Activated T-helper 17 cell treated with anti-CD3 and anti-CD28 coated beads, Interleukin-2, amount 50 U/mL, for 72 hours (primary cell): ENCODE data around the gene SLC38A10. TPM values are rescaled to one million over a fixed set of nuclear protein-coding genes. Genes with fewer than 3 reads are reported as not detected.

Source experiments
- ATAC-seq: fragments of 150-1000 bp; cut with Tn5 transposase; replicated peaks from 2 replicates; pipeline ENCODE4 v1.10.0; 2021; ENCODE audit warnings: mild to moderate bottlenecking, moderate library complexity
- H3K27ac Mint-ChIP-seq: one replicate; pipeline ENCODE4 v1.8.0; 2022; ENCODE audit warnings: mixed read lengths
- H3K27me3 Mint-ChIP-seq: one replicate; pipeline ENCODE4 v1.8.0; 2022; ENCODE audit warnings: mixed read lengths
- H3K36me3 Mint-ChIP-seq: one replicate; pipeline ENCODE4 v1.8.0; 2022; ENCODE audit warnings: low read depth, mild to moderate bottlenecking, mixed read lengths
- H3K4me1 Mint-ChIP-seq: one replicate; pipeline ENCODE4 v1.8.0; 2022; ENCODE audit warnings: mixed read lengths
- H3K4me3 Mint-ChIP-seq: one replicate; pipeline ENCODE4 v1.8.0; 2022; ENCODE audit warnings: mild to moderate bottlenecking, mixed read lengths
- H3K9me3 Mint-ChIP-seq: one replicate; pipeline ENCODE4 v1.8.0; 2022; ENCODE audit warnings: mixed read lengths
- total RNA-seq, 2 donors: library from RNA; stranded (reverse); gene quantifications; one replicate each; pipeline ENCODE4 v1.2.3, GENCODE V29; 2022

The SLC38A10 gene
- total RNA-seq, 2 donors from 2014 or later: 58.4 to 71.2 TPM

DNA sequence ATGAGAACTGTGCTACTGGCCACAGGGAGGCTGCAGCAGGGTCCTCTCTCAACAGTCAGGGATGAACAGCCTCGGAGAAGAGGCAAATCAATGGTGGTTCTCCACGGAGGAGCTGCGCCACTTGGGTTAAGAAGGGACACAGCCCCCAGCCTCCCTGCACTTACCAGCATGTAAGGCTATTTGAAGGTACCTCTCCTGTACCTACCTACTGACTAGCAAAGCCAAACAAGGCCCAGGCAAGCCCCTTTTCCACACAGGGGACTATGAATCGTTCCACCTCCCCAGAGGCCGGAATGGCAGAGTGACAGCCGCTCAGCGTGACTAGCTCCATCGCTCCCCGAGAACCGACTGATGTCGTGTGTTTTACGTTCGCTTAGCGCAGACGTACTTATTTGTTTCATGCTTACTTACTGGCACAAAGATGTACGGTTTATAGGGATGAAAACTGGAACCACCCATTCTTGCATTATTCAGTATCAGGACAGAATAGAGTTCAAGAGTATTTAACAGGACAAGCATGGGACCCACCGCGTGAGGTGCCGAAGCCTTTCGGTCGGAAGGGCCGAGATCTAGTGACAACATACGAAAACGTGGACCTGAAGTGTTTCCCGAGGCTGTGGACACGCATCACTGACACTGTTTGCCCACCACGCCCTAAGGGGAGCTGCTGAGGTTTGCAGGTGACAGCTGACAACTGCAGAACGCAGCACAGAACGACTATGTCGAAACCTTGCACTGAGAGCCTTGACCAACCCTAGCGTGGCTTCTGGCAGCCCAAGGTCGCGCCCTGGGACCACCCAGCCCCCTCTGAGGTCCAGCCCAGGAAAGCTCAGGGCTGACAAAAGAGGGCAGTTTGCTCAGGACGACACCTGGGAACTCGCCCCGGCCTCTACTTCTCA is 57.3 kb downstream of the SLC38A10 start:
- Mint-ChIP-seq H3K36me3 (peaks cover 27% of the 10 kb centered on the region), H3K4me3 (peak overlapping the region; percentile 83), H3K9me3 (no peaks in the 10 kb centered on the region), H3K27me3 (no peaks in the 10 kb centered on the region), H3K27ac (peak overlapping the region; percentile 48), H3K4me1 (peaks cover 16% of the 10 kb centered on the region)
- ATAC-seq: no peak

DNA sequence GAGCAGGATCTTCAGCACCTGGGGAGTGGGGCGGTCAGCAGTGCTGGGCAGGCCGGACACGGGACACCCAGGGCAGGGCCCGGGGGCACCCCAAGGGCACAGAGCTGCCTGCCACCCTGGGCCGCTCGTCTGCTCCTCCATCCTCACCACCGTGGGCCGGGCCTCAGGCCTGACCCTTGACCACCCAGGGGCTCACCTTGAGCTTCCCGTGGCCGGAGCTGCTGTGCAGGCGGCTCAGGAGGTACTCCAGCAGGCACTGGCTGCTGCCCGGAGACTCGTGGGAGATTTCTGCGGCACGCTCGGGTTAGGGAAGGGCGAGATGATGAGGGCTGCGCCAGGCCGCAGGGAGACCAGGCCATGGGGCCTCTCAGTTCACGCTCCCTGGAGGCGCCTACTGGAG is 58.3 kb downstream of the SLC38A10 start:
- Mint-ChIP-seq H3K4me1 (peaks cover 16% of the 10 kb centered on the region), H3K27ac (no peak overlapping the region), H3K9me3 (no peaks in the 10 kb centered on the region), H3K4me3 (peak overlapping the region; percentile 83), H3K36me3 (peaks cover 20% of the 10 kb centered on the region), H3K27me3 (no peaks in the 10 kb centered on the region)
- no peak for ATAC-seq

DNA sequence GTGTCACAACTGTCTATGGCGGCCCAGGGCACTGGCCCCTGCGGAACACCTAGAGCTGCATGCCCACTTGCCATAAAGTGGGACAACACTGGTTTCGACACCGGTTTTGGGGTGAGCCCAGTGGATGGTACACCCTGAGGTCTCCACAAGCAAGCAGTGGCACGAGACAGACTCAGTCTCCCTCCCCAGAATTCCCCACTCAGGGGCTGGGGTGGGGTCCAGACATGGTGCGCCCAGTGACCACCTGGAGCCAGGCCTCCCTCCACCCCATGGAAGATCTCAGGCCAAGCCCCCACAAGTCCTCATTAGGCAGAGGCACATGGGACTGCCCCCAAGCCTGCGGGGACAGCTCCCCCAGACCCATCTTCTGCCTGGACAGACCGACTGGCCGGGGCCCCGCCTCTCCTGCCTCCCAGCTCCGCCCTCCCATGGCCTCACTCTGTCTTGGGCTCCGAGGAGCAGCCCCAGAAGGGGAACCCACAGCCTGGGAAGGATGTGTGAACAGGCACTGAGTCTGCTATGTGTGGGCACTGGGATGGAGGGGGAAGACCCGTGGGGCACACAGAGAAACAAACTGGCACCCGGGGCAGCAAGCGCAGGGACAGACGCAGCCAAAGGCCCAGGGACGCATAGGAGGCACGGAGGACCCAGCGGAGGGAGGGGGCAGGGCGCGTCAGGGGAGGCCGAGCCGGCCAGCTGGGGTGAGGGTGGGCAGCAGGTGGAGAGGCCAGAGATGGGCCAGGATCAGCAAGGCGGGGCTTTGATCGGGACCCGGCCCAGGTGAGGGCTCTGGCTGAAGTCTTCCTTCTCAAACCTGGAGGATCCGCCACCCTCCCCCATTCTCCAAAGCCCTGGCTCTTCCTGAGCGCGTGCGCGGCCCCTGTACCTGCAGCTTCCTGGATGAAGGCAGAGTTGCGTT is 59.0 kb downstream of the SLC38A10 start:
- Mint-ChIP-seq H3K27ac (no peak overlapping the region), H3K9me3 (no peaks in the 10 kb centered on the region), H3K36me3 (peaks cover 15% of the 10 kb centered on the region), H3K4me3 (no peak overlapping the region), H3K4me1 (peaks cover 16% of the 10 kb centered on the region), H3K27me3 (no peaks in the 10 kb centered on the region)
- ATAC-seq: no peak

GRCh38 chr17:81234940-81235821 is 59.9 kb downstream of the SLC38A10 start:
- Mint-ChIP-seq H3K36me3 (peaks cover 12% of the 10 kb centered on the region), H3K4me1 (peaks cover 16% of the 10 kb centered on the region), H3K4me3 (no peak overlapping the region), H3K27me3 (no peaks in the 10 kb centered on the region), H3K27ac (peak overlapping the region; percentile 79), H3K9me3 (no peaks in the 10 kb centered on the region)
- ATAC-seq: no peak

- Mint-ChIP-seq H3K27me3 (no peaks in the 10 kb centered on the region), H3K4me3 (no peak overlapping the region), H3K4me1 (peaks cover 16% of the 10 kb centered on the region)
Observed at GRCh38 chr17:81234506-81234855, 60.6 kb downstream of the SLC38A10 start.

DNA sequence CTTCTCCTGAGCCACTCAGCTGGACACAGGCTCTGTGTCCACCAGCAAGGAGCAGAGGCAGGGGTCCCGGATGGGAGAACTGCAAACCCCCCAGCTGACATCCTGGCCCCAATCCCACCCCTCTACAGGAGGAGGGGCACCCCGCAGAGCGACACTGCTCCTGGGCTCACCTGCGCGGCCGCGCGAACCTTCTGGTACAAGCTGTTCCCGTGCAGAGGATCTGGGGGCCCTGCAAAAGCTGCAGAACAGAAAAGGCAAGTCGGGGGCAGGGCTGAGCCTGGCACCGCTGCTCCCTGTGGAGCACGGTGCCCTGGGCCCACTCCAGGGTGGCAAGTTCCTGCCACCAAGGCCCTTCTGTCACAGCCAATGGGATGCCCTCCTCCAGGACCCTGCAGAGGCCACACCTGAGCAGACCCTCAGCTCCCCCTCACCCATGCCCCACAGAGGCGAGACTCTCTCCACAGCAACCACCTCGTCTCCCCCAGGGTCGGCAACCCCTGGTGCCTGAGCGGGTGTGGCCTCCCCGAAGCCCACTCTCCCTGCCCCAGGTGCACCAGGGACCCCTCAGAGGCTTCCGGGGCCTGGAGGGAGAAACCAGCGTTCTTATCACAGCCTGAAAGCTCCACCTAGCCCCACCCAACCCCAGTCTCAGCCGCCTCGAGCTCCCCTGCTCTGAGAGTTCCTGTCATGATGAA is 61.1 kb downstream of the SLC38A10 start:
- H3K4me1 Mint-ChIP-seq: peaks cover 16% of the 10 kb centered on the region
- no peak overlapping the region for H3K27ac Mint-ChIP-seq
- peaks cover 16% of the 10 kb centered on the region for H3K36me3 Mint-ChIP-seq
- no peak overlapping the region for H3K4me3 Mint-ChIP-seq
- H3K9me3 Mint-ChIP-seq: no peaks in the 10 kb centered on the region
- no peak for ATAC-seq
- H3K27me3 Mint-ChIP-seq: no peaks in the 10 kb centered on the region

More at GRCh38 chr17:81234506-81234855, 60.6 kb downstream of the SLC38A10 start:
- no peaks in the 10 kb centered on the region for H3K9me3 Mint-ChIP-seq
- no peak for ATAC-seq
- peak overlapping the region; percentile 79 for H3K27ac Mint-ChIP-seq
- H3K36me3 Mint-ChIP-seq: peaks cover 16% of the 10 kb centered on the region

- no peak for ATAC-seq
- Mint-ChIP-seq H3K27me3 (no peaks in the 10 kb centered on the region), H3K9me3 (no peaks in the 10 kb centered on the region), H3K4me1 (peaks cover 16% of the 10 kb centered on the region), H3K36me3 (peaks cover 16% of the 10 kb centered on the region), H3K27ac (no peak overlapping the region), H3K4me3 (no peak overlapping the region)
Observed at GRCh38 chr17:81233316-81233715, 61.8 kb downstream of the SLC38A10 start.

DNA sequence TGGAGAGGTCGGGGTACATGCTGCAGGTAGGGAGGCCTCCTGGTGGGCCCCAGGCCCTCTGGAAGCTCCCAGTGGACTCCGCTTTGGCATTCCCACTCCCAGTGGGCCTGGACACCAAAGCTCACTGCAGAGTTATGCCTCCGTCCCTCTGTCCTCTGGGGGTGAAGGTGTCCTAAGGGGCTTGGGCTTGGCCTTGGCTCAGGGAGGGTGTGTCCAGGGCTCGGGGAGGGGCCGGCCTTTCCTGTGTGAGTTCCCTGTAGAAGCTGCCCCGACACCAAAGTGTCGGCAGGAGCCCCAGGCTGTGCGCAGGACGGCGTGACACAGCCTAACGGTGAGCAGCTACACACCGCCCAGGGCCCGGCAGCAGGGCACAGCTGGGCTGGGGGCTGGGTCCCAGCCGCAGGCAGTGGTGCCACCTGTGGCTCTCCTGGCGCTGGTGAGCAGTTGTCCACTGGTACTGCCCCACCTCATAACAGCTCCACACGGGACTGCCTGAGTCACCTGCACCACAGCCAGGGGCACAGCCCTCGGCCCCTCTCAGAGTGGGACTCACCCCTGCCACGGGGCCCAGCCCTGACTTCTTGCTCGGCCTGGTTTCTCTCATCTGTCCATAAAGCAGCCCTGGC is 62.4 kb downstream of the SLC38A10 start:
- ATAC-seq: no peak
- Mint-ChIP-seq H3K27ac (no peak overlapping the region), H3K9me3 (no peaks in the 10 kb centered on the region), H3K4me1 (peaks cover 13% of the 10 kb centered on the region), H3K4me3 (no peak overlapping the region), H3K27me3 (no peaks in the 10 kb centered on the region), H3K36me3 (peaks cover 16% of the 10 kb centered on the region)

DNA sequence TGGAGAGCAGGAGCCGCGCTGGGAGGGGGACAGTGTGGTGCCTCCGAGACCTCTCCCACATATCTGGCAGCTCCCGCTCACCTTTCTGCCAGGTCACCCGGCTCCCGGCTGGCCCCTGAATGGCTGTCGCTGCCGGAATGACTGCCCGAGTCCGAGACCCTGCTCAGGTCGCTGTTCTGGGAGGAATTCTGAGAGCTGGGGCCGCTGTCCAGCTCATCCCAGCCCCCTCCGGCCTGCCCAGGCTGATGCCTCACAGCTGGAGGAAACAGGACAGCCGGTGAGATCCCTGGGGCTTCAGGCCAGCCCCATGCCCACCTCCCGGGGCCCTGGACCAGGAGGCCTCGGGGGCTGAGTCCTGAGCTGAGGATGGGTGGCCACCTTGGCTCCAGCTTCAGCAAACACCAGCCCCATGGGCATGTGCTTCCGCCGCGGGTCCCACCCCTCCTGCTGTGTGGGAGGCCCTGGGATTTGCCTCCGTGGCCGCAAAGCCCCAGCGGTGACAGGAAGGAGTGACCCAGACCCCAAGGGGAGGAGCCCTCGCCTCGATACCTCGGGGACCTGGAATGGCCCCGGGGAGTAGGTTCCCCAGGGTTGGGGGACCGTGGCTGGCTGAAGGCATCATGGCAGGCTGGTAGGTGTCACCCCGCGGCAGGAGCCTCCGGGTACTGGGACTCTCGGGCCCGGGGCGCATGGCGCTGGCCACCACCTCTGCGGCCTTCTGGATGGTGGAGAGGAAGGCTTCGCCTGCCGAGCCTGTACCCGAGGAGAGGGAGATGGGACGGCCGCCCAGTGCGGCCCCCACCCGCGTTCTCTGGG is 63.1 kb downstream of the SLC38A10 start:
- no peak for ATAC-seq
- no peaks in the 10 kb centered on the region for H3K9me3 Mint-ChIP-seq
- H3K4me3 Mint-ChIP-seq: no peak overlapping the region
- peaks cover 16% of the 10 kb centered on the region for H3K36me3 Mint-ChIP-seq
- H3K27me3 Mint-ChIP-seq: no peaks in the 10 kb centered on the region
- H3K4me1 Mint-ChIP-seq: peaks cover 7% of the 10 kb centered on the region
- H3K27ac Mint-ChIP-seq: no peak overlapping the region

- Mint-ChIP-seq H3K27ac (no peak overlapping the region), H3K9me3 (no peaks in the 10 kb centered on the region), H3K27me3 (no peaks in the 10 kb centered on the region), H3K36me3 (peaks cover 16% of the 10 kb centered on the region), H3K4me1 (peaks cover 7% of the 10 kb centered on the region), H3K4me3 (no peak overlapping the region)
- ATAC-seq: no peak
Observed at GRCh38 chr17:81231121-81231645, 63.9 kb downstream of the SLC38A10 start.

DNA sequence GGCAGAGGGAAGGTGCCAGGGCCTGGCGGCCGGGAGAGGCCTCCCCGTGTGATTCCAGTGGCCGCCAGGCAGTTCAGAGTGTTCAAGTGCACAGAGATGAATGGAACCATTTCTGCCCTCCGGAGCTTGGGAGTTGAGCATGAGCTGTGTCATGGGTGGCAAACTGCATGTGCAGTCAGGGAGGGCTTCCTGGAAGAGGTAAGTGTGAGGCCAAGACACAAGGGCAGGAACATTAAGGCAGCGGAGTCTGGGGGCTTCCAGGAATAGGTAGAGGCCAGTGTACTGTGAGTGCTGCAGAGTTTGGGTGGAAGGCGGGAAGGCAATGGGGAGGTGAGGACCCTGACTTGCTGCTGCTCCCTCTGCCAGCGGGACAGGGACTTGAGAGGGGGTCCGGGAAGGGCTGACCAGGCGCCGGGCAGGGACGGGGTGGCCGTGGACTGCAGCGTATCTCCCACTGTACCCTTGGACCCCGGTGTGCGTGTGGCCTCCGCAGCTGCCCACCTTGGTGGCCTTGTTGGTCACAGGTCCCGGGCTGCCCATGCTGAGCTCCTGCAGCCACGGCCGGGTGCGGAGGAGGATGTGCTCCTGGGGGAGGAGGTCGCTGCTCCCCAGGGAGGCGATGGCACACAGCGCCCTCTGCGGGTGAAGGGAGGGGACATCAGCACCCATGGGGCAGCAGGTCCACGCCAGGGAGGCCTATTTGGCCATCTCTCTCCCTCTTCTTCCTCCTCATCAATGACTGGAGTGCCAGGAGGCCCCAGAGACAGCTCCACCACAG is 64.9 kb downstream of the SLC38A10 start:
- Mint-ChIP-seq H3K36me3 (peaks cover 16% of the 10 kb centered on the region), H3K27ac (no peak overlapping the region), H3K9me3 (no peaks in the 10 kb centered on the region), H3K4me3 (no peak overlapping the region), H3K4me1 (peaks cover 7% of the 10 kb centered on the region), H3K27me3 (no peaks in the 10 kb centered on the region)
- ATAC-seq: no peak

- Mint-ChIP-seq H3K27ac (no peak overlapping the region), H3K36me3 (peaks cover 16% of the 10 kb centered on the region), H3K4me1 (peaks cover 1% of the 10 kb centered on the region), H3K27me3 (no peaks in the 10 kb centered on the region), H3K9me3 (no peaks in the 10 kb centered on the region), H3K4me3 (no peak overlapping the region)
- no peak for ATAC-seq
Observed at GRCh38 chr17:81229666-81229920, 65.5 kb downstream of the SLC38A10 start.
